GM10847 (cell line): ENCODE measurements around the gene DENND4C.

Experiments used
- POLR2A ChIP-seq: IDR thresholded peaks from 2 replicates; pipeline ENCODE4 v1.6.1; 2011; ENCODE audit not compliant: insufficient read length; ENCODE audit errors: extremely low read depth

DENND4C gene

DNA sequence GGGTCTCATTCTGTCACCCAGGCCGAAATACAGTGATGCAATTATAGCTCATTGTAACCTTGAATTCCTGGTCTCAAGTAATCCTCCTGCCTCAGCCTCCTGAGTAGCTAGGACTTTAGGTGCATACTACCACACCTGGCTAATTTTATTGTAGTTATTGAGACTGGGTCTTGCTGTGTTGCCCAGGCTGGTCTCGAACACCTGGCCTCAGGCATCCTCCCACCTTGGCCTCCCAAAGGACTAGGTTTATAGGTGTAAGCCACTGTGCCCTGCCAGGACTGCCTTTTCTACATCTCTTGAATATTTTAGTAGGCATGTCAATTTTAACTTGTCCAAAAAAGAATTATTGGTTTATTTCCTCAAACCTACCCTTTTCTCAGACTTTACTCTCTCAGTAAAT is 16.9 kb downstream of the DENND4C start:
- TF ChIP-seq POLR2A = no peak

GRCh38 chr9:19252174-19252884 is 21.8 kb downstream of the DENND4C start:
- TF ChIP-seq POLR2A = no peak

- TF ChIP-seq POLR2A = no peak
These were observed 22.4 kb downstream of the DENND4C start for GRCh38 chr9:19252885-19253219.

DNA sequence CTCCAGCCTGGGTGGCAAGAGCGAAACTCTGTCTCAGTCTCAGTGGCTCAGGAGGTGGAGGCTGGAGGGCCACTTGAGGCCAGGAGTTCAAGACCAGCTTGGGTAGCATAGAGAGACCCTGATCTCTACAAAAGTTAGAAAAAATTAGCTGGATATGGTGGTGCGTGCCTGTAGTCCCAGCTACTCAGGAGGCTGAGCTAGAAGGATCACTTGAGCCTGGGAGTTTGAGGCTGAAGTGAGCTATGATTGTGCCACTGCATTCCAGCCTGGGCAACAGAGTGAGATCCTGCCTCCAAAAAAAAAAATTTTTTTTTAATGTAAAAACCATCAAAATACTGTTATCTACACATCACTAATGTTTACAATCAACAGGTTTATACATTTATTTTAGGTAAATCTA is 24.6 kb downstream of the DENND4C start:
- TF ChIP-seq POLR2A = no peak

GRCh38 chr9:19255821-19256220 is 25.3 kb downstream of the DENND4C start:
- no peak for TF ChIP-seq POLR2A

- no peak for TF ChIP-seq POLR2A
These were observed 39.1 kb downstream of the DENND4C start for GRCh38 chr9:19269582-19269981.

- no peak for TF ChIP-seq POLR2A
These were observed 40.0 kb downstream of the DENND4C start for GRCh38 chr9:19270421-19270949.

- TF ChIP-seq POLR2A = no peak
These were observed 40.6 kb downstream of the DENND4C start for GRCh38 chr9:19271081-19271480.

DNA sequence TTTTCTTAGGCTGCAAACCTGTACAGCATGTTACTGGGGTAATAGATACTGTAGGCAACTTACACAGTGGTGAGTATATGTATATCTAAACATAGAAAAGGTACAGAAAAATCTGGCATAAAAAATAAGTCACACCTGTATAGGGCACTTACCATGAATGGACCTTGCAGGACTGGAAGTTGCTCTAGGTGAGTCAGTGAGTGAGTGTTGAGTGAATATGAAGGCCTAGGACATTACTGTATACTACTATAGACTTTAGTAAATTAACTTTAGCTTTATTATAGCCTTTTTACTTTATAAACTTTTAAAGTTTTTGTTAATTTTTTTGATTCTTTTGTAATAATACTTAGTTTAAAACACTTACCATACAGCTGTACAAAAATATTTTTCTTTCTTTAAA is 51.3 kb downstream of the DENND4C start:
- no peak for TF ChIP-seq POLR2A

DNA sequence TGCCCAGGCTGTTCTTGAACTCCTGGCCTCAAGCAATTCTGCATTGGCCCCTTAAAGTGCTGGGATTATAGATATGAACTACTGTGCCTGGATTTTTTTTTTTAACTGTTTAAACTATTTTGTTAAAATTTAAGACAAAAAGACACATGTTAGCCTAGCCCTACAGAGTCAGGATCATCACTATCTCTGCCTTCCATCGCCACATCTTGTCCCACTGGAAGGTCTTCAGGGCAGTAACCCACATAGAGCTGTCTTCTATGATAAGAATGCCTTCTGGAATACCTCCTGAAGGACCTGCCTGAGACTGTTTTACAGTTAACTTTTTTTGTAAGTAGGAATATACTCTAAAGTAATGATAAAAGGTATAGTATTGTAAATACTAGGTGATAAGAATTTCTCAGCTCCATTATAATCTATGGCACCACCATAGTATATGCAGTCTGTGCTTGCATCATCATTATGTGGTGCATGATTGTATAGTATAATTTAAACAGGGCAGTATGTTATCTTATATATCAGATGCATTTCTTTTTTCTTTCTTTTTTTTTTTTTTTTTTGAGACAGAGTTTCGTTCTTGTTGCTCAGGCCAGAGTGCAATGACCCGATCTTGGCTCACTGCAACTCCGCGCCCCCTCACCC is 52.7 kb downstream of the DENND4C start:
- TF ChIP-seq POLR2A = no peak

DNA sequence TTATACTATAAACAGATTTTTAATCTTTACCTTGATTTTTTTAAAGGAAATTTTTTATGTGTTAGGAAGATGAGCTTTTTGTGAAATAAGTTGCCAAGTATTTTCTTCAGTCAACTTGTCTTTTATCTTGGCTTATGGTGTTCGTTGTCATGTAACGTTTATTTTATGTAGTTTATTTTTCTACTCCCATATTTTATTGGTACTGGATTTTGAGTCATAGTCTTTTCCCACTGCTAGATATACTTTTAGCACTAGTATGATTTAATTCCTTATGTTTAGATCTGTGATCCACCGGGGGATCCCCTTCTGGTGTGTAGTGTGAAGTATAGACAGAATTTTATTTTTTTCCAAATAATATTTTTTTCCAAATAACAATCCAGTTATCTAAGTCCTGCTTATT is 54.2 kb downstream of the DENND4C start:
- no peak for TF ChIP-seq POLR2A

- TF ChIP-seq POLR2A = no peak
These were observed 56.2 kb downstream of the DENND4C start for GRCh38 chr9:19286634-19287188.

GRCh38 chr9:19288081-19288480 is 57.6 kb downstream of the DENND4C start:
- no peak for TF ChIP-seq POLR2A

DNA sequence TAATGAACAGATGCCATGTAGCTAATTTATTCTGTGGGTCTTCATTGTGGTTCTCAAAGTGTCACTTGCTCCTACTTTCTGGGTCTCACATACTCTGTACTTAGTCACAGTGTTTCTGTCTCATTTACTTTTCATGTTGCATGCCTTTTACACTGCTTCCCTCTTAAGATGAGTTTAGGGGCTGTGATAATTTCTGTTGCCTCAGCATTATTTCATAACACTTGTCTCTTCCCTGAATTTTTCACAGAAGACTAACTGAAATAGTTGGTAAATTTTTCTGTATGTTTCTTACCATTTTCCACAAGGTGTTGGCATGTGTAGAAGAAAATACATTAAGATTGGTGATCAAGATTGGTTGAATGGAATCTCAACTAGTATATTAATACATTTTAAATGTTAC is 59.6 kb downstream of the DENND4C start:
- TF ChIP-seq POLR2A = no peak

DNA sequence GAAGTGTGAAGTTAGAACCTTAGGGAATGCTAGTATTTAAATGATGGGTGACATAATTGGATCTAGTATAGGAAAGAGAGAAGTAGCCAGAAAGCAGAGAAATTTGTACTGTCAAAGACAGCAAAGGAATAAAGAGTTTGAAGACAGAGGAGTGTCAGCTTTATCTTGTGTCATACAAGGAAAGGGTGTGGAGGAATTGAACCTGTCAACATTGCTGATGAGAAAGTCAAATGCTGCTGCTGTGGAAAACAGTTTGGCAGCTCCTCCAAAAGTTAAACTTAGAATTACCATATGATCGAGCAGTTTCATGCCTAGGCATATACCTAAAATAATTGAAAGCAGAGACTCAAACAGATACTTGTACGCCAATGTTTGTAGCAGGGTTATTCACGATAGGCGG is 63.7 kb downstream of the DENND4C start:
- TF ChIP-seq POLR2A = no peak

- TF ChIP-seq POLR2A = no peak
These were observed 68.0 kb downstream of the DENND4C start for GRCh38 chr9:19298436-19299000.
